B cell (primary cell): Measurements from ENCODE around the gene ADGRD1. TPM values are rescaled to one million over a fixed set of nuclear protein-coding genes. Genes with fewer than 3 reads are reported as not detected.

ENCODE experiments used
- ATAC-seq: fragments of 200-7000 bp; cut with Tn5 transposase; one replicate; pipeline ENCODE4 v1.10.0; 2021; ENCODE audit warnings: low read depth, mild to moderate bottlenecking, moderate number of reproducible peaks, moderate library complexity
- CTCF ChIA-PET: fragments of 350-600 bp; sonication (Branson Sonifier 250); formaldehyde crosslinking; loops from one replicate; lab custom pipeline; 2021; ENCODE audit warnings: antibody characterized with exemption, inconsistent platforms; lab: Charles Lee
- POLR2A ChIA-PET: fragments of 350-600 bp; sonication (Branson Sonifier 250); formaldehyde crosslinking; loops from one replicate; lab custom pipeline; 2021; ENCODE audit warnings: antibody characterized with exemption; lab: Charles Lee
- DNase-seq: peaks from one replicate; pipeline ENCODE4 v3.0.0; 2013
- H2AFZ ChIP-seq: 2 replicates; pipeline ENCODE4 v1.6.1; 2012; ENCODE audit warnings: mild to moderate bottlenecking, low read depth, low read length; ENCODE audit not compliant: insufficient read depth, poor library complexity, severe bottlenecking
- H3K27ac ChIP-seq, 2 donors: 1 replicate in 1 of 2; 2 replicates in 1 of 2; pipeline ENCODE4 v1.5.1; 2012 to 2013; ENCODE audit warnings: low read length in 2 of 2, mild to moderate bottlenecking in 2 of 2, moderate library complexity in 1 of 2
- H3K27me3 ChIP-seq, 4 experiments: fragments of 200-600 bp in 1 of 4; sonication (generic) in 1 of 4; replicated peaks in 1 of 4; 1 replicate in 2 of 4; 2 replicates in 2 of 4; pipeline versions ENCODE4 v1.6.1 to v1.7.0; 2013 to 2016; ENCODE audit warnings: low read length in 3 of 4, mild to moderate bottlenecking in 2 of 4, mixed read lengths in 1 of 4, moderate library complexity in 1 of 4; ENCODE audit not compliant: insufficient read depth in 4 of 4, control insufficient read depth in 3 of 4; ENCODE audit errors: control extremely low read depth in 1 of 4
- H3K36me3 ChIP-seq, 2 experiments: replicated peaks in 1 of 2; 1 replicate in 1 of 2; 2 replicates in 1 of 2; pipeline versions ENCODE4 v1.6.1 to v1.7.1; 2013; ENCODE audit warnings: low read length in 1 of 2; ENCODE audit not compliant: insufficient read depth in 2 of 2, control insufficient read depth in 1 of 2; ENCODE audit errors: control extremely low read depth in 1 of 2, extremely low read depth in 1 of 2
- H3K4me1 ChIP-seq, 2 donors: fragments of 200-600 bp in 1 of 2; sonication (generic) in 1 of 2; 1 replicate in 1 of 2; 2 replicates in 1 of 2; pipeline versions ENCODE4 v1.5.1 to v1.6.1; 2013 to 2017; ENCODE audit warnings: low read length in 2 of 2; ENCODE audit not compliant: control insufficient read depth in 2 of 2, insufficient read depth in 2 of 2
- H3K4me2 ChIP-seq: replicated peaks from 2 replicates; pipeline ENCODE3; 2012; ENCODE audit warnings: mild to moderate bottlenecking, low read depth, low read length; ENCODE audit not compliant: poor library complexity, severe bottlenecking
- H3K4me3 ChIP-seq, 5 experiments: fragments of 200-600 bp in 1 of 5; sonication (generic) in 1 of 5; 1 replicate in 3 of 5; 2 replicates in 2 of 5; pipeline versions ENCODE4 v1.5.1 to v1.7.0; 2011 to 2016; ENCODE audit warnings: low read length in 4 of 5, mild to moderate bottlenecking in 4 of 5, low read depth in 2 of 5, control low read depth in 1 of 5, moderate library complexity in 1 of 5; ENCODE audit not compliant: insufficient read depth in 1 of 5; ENCODE audit errors: control extremely low read depth in 1 of 5, extremely low read depth in 1 of 5
- H3K79me2 ChIP-seq: fragments of 200-600 bp; sonication (generic); one replicate; pipeline ENCODE4 v1.6.0; 2016; ENCODE audit warnings: low read length; ENCODE audit not compliant: control insufficient read depth, insufficient read depth
- H3K9ac ChIP-seq: fragments of 200-600 bp; sonication (generic); 2 replicates; pipeline ENCODE4 v1.6.1; 2017; ENCODE audit warnings: mild to moderate bottlenecking, low read length, moderate library complexity
- H3K9me3 ChIP-seq, 3 donors: one replicate each; pipeline versions ENCODE4 v1.6.1 to v1.7.1; 2013; ENCODE audit warnings: low read length in 2 of 3; ENCODE audit not compliant: control insufficient read depth in 2 of 3, insufficient read depth in 1 of 3; ENCODE audit errors: control extremely low read depth in 1 of 3
- H4K20me1 ChIP-seq: 2 replicates; pipeline ENCODE4 v1.6.0; 2012; ENCODE audit warnings: mild to moderate bottlenecking, low read length; ENCODE audit not compliant: insufficient read depth, control insufficient read depth, poor library complexity, severe bottlenecking
- H3K27ac Mint-ChIP-seq: one replicate; pipeline ENCODE4 v1.8.0; 2021; ENCODE audit warnings: mixed read lengths
- H3K27me3 Mint-ChIP-seq: one replicate; pipeline ENCODE4 v1.8.0; 2021; ENCODE audit warnings: mixed read lengths
- H3K4me1 Mint-ChIP-seq: one replicate; pipeline ENCODE4 v1.8.0; 2021; ENCODE audit warnings: mixed read lengths
- H3K4me3 Mint-ChIP-seq: one replicate; pipeline ENCODE4 v1.8.0; 2021; ENCODE audit warnings: mixed read lengths
- H3K9me3 Mint-ChIP-seq: one replicate; pipeline ENCODE4 v1.8.0; 2022; ENCODE audit warnings: mixed read lengths; ENCODE audit not compliant: insufficient read depth
- EZH2 ChIP-seq: IDR thresholded peaks from 2 replicates; pipeline ENCODE4 v1.6.1; 2012; ENCODE audit warnings: borderline replicate concordance, low read depth, mild to moderate bottlenecking, moderate library complexity, low read length; ENCODE audit not compliant: insufficient read depth, poor library complexity, severe bottlenecking
- WGBS: methylation state at CpG from one replicate; pipeline ENCODE4 v1.1.5; 2013; ENCODE audit warnings: missing lambda C conversion rate; ENCODE audit not compliant: insufficient coverage; 5-methylcytosine and 5-hydroxymethylcytosine counted together
- intact Hi-C: fragments of 100-400 bp; cut with micrococcal nuclease; formaldehyde crosslinking; loops from one replicate; pipeline ENCODE4 v1.10.0; 2022
- polyA plus RNA-seq: library from polyadenylated mRNA; depleted of rRNA; stranded (reverse); fragments of >200 nt; gene quantifications from 2 replicates; pipeline ENCODE4 v1.2.3, GENCODE V29; 2012
- total RNA-seq, 2 donors: library from RNA; stranded (reverse); fragments of 120-200 nt in 1 of 2; gene quantifications; 1 replicate in 1 of 2; 2 replicates in 1 of 2; pipeline versions ENCODE4 v1.2.3 to v1.2.4, GENCODE V29; 2013 to 2022
- TF ChIP-seq, protein P1 (sequence below): fragments of 200-600 bp; IDR thresholded peaks from one replicate; pipeline ENCODE4 v1.8.0; 2022; ENCODE audit warnings: antibody characterized with exemption, mild to moderate bottlenecking

The ADGRD1 gene
- total and polyA plus RNA-seq, 2 donors (not counting 1 experiment from before 2014, with no cell fraction given): 1.1 to 2.2 TPM

DNA sequence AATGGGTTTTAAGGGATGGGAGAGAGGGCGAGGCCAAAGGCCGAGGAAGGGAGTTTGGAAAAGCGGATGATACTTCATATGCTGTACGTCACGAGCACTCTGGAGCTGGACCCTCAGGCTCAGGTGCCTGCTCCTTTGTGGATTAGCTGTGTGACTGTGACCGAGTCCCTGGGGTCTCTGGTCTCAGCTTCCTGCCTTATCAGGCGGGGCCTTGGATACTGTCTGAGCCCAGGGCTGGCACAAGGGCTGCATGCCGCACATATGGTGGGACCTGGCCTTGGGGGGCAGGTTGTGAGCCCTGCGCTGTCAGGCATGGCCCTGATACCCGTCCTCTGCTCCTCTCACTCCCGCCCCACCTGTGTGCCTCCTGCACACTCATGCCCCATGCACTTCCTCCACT is 95.3 kb downstream of the ADGRD1 start:
- H3K4me3 Mint-ChIP-seq: no peak overlapping the region
- H2AFZ ChIP-seq: no peak overlapping the region
- peaks cover 5% of the 10 kb centered on the region for H3K27me3 Mint-ChIP-seq
- H3K4me3 ChIP-seq: no peak overlapping the region
- peaks cover 0 to 9% (median 0%) of the 10 kb centered on the region in 4 experiments for H3K27me3 ChIP-seq
- H3K79me2 ChIP-seq: no peaks in the 10 kb centered on the region
- no peak overlapping the region for H3K27ac Mint-ChIP-seq
- intact Hi-C loops: no loop called here
- peaks cover 0 to 7% (median 0%) of the 10 kb centered on the region in 3 donors for H3K9me3 ChIP-seq
- no peaks in the 10 kb centered on the region for H4K20me1 ChIP-seq
- no peak overlapping the region for H3K27ac ChIP-seq
- peaks cover 5 to 16% of the 10 kb centered on the region in 2 donors for H3K4me1 ChIP-seq
- no peak for TF ChIP-seq EZH2
- TF ChIP-seq, protein P1, sequence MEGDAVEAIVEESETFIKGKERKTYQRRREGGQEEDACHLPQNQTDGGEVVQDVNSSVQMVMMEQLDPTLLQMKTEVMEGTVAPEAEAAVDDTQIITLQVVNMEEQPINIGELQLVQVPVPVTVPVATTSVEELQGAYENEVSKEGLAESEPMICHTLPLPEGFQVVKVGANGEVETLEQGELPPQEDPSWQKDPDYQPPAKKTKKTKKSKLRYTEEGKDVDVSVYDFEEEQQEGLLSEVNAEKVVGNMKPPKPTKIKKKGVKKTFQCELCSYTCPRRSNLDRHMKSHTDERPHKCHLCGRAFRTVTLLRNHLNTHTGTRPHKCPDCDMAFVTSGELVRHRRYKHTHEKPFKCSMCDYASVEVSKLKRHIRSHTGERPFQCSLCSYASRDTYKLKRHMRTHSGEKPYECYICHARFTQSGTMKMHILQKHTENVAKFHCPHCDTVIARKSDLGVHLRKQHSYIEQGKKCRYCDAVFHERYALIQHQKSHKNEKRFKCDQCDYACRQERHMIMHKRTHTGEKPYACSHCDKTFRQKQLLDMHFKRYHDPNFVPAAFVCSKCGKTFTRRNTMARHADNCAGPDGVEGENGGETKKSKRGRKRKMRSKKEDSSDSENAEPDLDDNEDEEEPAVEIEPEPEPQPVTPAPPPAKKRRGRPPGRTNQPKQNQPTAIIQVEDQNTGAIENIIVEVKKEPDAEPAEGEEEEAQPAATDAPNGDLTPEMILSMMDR: no peak
- no peak overlapping the region for H3K4me2 ChIP-seq
- no peaks in the 10 kb centered on the region for H3K9me3 Mint-ChIP-seq
- no peak overlapping the region for H3K9ac ChIP-seq
- no peaks in the 10 kb centered on the region for H3K36me3 ChIP-seq
- ChIA-PET POLR2A (no interaction called here), CTCF (no interaction called here)
- ATAC-seq (no peak), DNase-seq (no peak)
- H3K4me1 Mint-ChIP-seq: peaks cover 13% of the 10 kb centered on the region
- 94% methylated on average over 11 of the region's 11 CpGs for WGBS

DNA sequence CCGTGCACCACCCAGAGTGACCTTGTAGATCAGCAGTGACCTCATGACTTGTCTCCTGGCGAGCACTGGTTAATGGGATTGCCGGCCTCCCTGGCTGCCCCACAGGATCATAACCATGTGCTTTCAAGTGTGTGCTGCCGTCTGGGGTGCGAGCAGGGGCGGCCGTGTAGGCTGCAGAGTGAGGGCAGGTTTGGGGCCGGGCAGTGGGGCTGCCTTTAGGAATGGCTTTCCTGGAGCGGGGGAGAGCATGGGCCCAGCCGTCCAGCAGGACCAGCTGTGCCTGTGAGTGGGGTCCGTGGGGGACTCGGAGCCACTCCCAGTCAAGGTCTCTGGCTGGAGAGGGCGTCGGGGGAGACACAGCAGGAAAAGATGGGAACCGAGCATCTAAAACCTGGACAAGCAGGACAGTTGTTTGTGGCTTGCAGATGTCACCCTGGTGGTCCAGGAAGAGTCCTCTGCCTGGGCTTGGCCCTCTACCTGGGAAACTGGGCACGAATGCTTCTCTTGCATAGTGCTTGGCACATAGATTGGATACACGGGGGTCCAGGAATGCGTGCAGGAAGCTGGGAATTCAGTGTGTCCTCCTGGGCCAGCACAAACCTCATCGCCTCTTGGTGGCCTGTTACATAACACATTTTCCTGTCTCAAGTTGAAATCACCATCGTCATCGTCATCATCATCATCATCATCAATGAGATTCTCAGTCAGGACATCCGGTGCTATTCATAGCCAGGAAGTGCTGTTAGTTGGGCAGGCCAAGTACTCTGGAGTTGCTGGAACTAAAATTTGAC is 96.0 kb downstream of the ADGRD1 start:
- DNase-seq (no peak), ATAC-seq (no peak)
- H3K4me1 ChIP-seq: peaks cover 5 to 16% of the 10 kb centered on the region in 2 donors
- H3K9me3 ChIP-seq: peaks cover 0 to 5% (median 0%) of the 10 kb centered on the region in 3 donors
- no peak overlapping the region for H3K4me2 ChIP-seq
- Mint-ChIP-seq H3K4me1 (peaks cover 13% of the 10 kb centered on the region), H3K9me3 (no peaks in the 10 kb centered on the region), H3K27me3 (peaks cover 6% of the 10 kb centered on the region), H3K4me3 (no peak overlapping the region), H3K27ac (no peak overlapping the region)
- TF ChIP-seq, protein P1: no peak
- no peak for TF ChIP-seq EZH2
- ChIA-PET POLR2A (no interaction called here), CTCF (interaction anchor here (0.9 kb wide), 1 partner anchor 83 kb away, joined by 3 read pairs; no protein-coding TSS in a partner anchor)
- no peaks in the 10 kb centered on the region for H3K36me3 ChIP-seq
- H2AFZ ChIP-seq: no peak overlapping the region
- no peak overlapping the region for H3K4me3 ChIP-seq
- no peaks in the 10 kb centered on the region for H3K79me2 ChIP-seq
- no peak overlapping the region for H3K9ac ChIP-seq
- no peaks in the 10 kb centered on the region for H4K20me1 ChIP-seq
- no peak overlapping the region for H3K27ac ChIP-seq
- H3K27me3 ChIP-seq: peaks cover 0 to 9% (median 0%) of the 10 kb centered on the region in 4 experiments
- WGBS: 89% methylated on average over 20 of the region's 22 CpGs
- intact Hi-C loops: no loop called here
